Neural progenitor cell (in vitro differentiated cells): ENCODE results near the gene ARMC6.

ENCODE experiments used
- CTCF ChIP-seq: fragments of 200-600 bp; sonication (generic); IDR thresholded peaks from 2 replicates; pipeline ENCODE4 v1.5.1; 2017; ENCODE audit warnings: antibody characterized with exemption, mild to moderate bottlenecking
- EZH2 ChIP-seq: fragments of 200-600 bp; sonication (generic); IDR thresholded peaks from 2 replicates; pipeline ENCODE4 v1.6.1; 2017; ENCODE audit warnings: antibody characterized with exemption, mild to moderate bottlenecking, moderate library complexity

GRCh38 chr19:19022380-19022961 is 10.9 kb upstream of the ARMC6 start:
- TF ChIP-seq CTCF = no peak
- no peak for TF ChIP-seq EZH2
